WTC11 (cell line): ENCODE results near the gene CTNNA2. TPM values are rescaled to one million over a fixed set of nuclear protein-coding genes. Genes with fewer than 3 reads are reported as not detected.

Experiments
- ATAC-seq: fragments of 200-7000 bp; cut with Tn5 transposase; 2 replicates; pipeline ENCODE4 v1.10.0; 2021; ENCODE audit warnings: mild to moderate bottlenecking, moderate library complexity
- CTCF ChIA-PET: fragments of 300-600 bp; sonication (Branson Sonifier 250); formaldehyde crosslinking; loops from one replicate; lab custom pipeline; 2021; ENCODE audit warnings: antibody characterized with exemption; lab: Charles Lee
- POLR2A ChIA-PET: fragments of 350-600 bp; sonication (Branson Sonifier 250); formaldehyde crosslinking; loops from one replicate; lab custom pipeline; 2021; ENCODE audit warnings: antibody characterized with exemption; lab: Charles Lee
- DNase-seq: peaks from one replicate; pipeline ENCODE4 v3.0.0; 2021; ENCODE audit warnings: low spot score
- H3K27ac Mint-ChIP-seq: 2 replicates; pipeline ENCODE4 v1.8.0; 2021; ENCODE audit warnings: mixed read lengths
- H3K27me3 Mint-ChIP-seq: 2 replicates; pipeline ENCODE4 v1.8.0; 2021; ENCODE audit warnings: low read depth, mild to moderate bottlenecking, moderate library complexity, mixed read lengths
- H3K36me3 Mint-ChIP-seq: 2 replicates; pipeline ENCODE4 v1.8.0; 2021; ENCODE audit warnings: mixed read lengths
- H3K4me1 Mint-ChIP-seq: 2 replicates; pipeline ENCODE4 v1.8.0; 2022; ENCODE audit warnings: mixed read lengths
- H3K4me3 Mint-ChIP-seq: 2 replicates; pipeline ENCODE4 v1.8.0; 2021; ENCODE audit warnings: mild to moderate bottlenecking, moderate library complexity, mixed read lengths
- H3K9me3 Mint-ChIP-seq: 2 replicates; pipeline ENCODE4 v1.8.0; 2021; ENCODE audit warnings: mixed read lengths
- EMX1 ChIP-seq: fragments of 250-450 bp; sonication (Bioruptor Pico); IDR thresholded peaks from 2 replicates; pipeline ENCODE4 v1.8.0; 2021; ENCODE audit warnings: mild to moderate bottlenecking
- ESRRA ChIP-seq: sonication (generic); formaldehyde crosslinking; IDR thresholded peaks from 2 replicates; pipeline ENCODE4 v1.8.1; 2022; ENCODE audit warnings: mild to moderate bottlenecking, missing genetic modification reagents, borderline replicate concordance
- FOXP1 ChIP-seq: sonication (generic); formaldehyde crosslinking; IDR thresholded peaks from 2 replicates; pipeline ENCODE4 v1.8.0; 2022; ENCODE audit warnings: missing genetic modification reagents, mild to moderate bottlenecking, moderate library complexity, borderline replicate concordance
- RELA ChIP-seq: sonication (generic); formaldehyde crosslinking; IDR thresholded peaks from 2 replicates; pipeline ENCODE4 v1.8.1; 2022; ENCODE audit warnings: missing genetic modification reagents, mild to moderate bottlenecking, borderline replicate concordance
- TEAD1 ChIP-seq: sonication (generic); formaldehyde crosslinking; IDR thresholded peaks from 2 replicates; pipeline ENCODE4 v1.8.0; 2022; ENCODE audit warnings: mild to moderate bottlenecking, missing genetic modification reagents
- total RNA-seq: library from RNA; stranded (reverse); gene quantifications from 3 replicates; pipeline ENCODE4 v1.2.3, GENCODE V29; 2021
- TF ChIP-seq, protein P1 (sequence below): sonication (generic); formaldehyde crosslinking; IDR thresholded peaks from 2 replicates; pipeline ENCODE4 v1.8.1; 2023; ENCODE audit warnings: mild to moderate bottlenecking, moderate library complexity, missing genetic modification reagents
- TF ChIP-seq, protein P2 (sequence below): fragments of 250-450 bp; sonication (Bioruptor Pico); conservative IDR thresholded peaks from 2 replicates; pipeline ENCODE4 v1.9.0; 2021; ENCODE audit warnings: mild to moderate bottlenecking
- TF ChIP-seq, protein P3 (sequence below): sonication (generic); formaldehyde crosslinking; IDR thresholded peaks from 2 replicates; pipeline ENCODE4 v1.8.1; 2022; ENCODE audit warnings: low read depth, mild to moderate bottlenecking, moderate library complexity, missing genetic modification reagents, borderline replicate concordance
- TF ChIP-seq, protein P4 (sequence below): sonication (generic); formaldehyde crosslinking; IDR thresholded peaks from 2 replicates; pipeline ENCODE4 v1.8.1; 2023; ENCODE audit warnings: mild to moderate bottlenecking, missing genetic modification reagents
- TF ChIP-seq, protein P5 (sequence below): fragments of 250-450 bp; sonication (Bioruptor Pico); IDR thresholded peaks from 2 replicates; pipeline ENCODE4 v2.1.2; 2022; ENCODE audit warnings: mild to moderate bottlenecking, moderate library complexity
- TF ChIP-seq, protein P6 (sequence below): fragments of 250-450 bp; sonication (Bioruptor Pico); IDR thresholded peaks from 2 replicates; pipeline ENCODE4 v1.9.0; 2021; ENCODE audit warnings: moderate library complexity, mild to moderate bottlenecking, inconsistent platforms, borderline replicate concordance
- TF ChIP-seq, protein P7 (sequence below): sonication (generic); formaldehyde crosslinking; IDR thresholded peaks from 2 replicates; pipeline ENCODE4 v1.8.1; 2022; ENCODE audit warnings: mild to moderate bottlenecking, missing genetic modification reagents, moderate library complexity, borderline replicate concordance
- TF ChIP-seq, protein P8 (sequence below): sonication (generic); formaldehyde crosslinking; IDR thresholded peaks from 2 replicates; pipeline ENCODE4 v1.8.1; 2022; ENCODE audit warnings: missing genetic modification reagents, borderline replicate concordance

The CTNNA2 gene
- total RNA-seq, 1 experiment from 2014 or later: 3.8 TPM

DNA sequence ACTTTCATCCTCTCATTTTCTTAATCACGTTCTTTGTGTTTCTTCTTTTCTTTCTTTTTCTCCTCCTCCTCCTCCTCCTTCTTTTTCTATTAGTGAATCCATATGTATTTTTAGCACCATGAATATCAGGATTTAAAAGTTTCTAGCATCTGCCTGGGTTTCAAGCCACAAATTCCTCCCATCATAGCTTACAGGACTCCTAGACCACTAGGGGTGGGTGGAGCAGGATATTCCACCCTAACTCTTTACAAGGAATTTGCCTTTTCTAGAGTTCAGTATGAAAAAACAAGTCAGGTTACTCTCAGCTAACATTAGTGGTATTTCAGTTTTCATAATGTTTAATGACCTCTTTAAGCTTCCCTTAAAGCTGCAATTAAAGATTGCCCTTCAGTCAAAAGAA, 810.8 kb downstream of the CTNNA2 start:
- no peak overlapping the region for H3K4me3 Mint-ChIP-seq
- peaks cover 16% of the 10 kb centered on the region for H3K27me3 Mint-ChIP-seq
- H3K9me3 Mint-ChIP-seq: no peaks in the 10 kb centered on the region
- H3K4me1 Mint-ChIP-seq: peaks cover 9% of the 10 kb centered on the region
- CTCF ChIA-PET: interaction anchor here (1.1 to 3.8 kb wide), 6 partner anchors 21 to 174 kb away, joined by 3 to 31 read pairs (median 4); no protein-coding TSS in a partner anchor
- no peaks in the 10 kb centered on the region for H3K36me3 Mint-ChIP-seq
- no peak overlapping the region for H3K27ac Mint-ChIP-seq
- ATAC-seq: no peak
- TF ChIP-seq, protein P1, sequence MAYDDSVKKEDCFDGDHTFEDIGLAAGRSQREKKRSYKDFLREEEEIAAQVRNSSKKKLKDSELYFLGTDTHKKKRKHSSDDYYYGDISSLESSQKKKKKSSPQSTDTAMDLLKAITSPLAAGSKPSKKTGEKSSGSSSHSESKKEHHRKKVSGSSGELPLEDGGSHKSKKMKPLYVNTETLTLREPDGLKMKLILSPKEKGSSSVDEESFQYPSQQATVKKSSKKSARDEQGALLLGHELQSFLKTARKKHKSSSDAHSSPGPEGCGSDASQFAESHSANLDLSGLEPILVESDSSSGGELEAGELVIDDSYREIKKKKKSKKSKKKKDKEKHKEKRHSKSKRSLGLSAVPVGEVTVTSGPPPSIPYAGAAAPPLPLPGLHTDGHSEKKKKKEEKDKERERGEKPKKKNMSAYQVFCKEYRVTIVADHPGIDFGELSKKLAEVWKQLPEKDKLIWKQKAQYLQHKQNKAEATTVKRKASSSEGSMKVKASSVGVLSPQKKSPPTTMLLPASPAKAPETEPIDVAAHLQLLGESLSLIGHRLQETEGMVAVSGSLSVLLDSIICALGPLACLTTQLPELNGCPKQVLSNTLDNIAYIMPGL (CRISPR knock-in tag): no peak
- TF ChIP-seq, protein P2, sequence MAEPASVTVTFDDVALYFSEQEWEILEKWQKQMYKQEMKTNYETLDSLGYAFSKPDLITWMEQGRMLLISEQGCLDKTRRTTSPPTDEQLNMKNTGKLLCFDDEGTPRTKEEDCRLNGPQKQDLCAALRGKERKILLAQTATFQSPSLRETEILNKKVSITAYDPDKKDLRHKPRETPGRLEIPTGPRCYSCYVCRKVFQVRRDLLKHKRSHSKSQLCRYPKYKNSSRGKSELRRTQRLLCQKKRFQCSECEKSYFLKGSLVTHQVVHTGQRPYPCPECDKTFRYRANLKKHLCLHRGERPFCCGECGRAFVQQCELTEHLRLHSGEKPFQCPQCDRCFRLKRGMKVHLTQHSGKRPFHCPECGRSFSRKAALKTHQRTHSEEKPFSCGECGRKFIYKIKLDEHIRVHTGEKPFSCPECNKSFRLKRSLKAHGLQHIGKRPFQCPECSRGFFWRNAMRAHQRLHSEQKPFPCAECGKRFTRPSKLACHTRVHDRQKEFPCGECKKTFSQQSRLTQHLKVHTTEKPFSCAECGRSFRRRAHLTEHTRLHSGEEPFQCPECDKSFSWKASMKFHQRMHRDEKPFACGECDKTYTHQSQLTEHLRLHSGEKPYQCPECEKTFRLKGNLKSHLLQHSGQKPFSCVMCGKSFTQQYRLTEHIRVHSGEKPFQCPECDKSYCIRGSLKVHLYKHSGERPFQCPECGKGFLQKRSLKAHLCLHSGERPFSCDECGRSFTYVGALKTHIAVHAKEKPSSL: no peak
- TF ChIP-seq, protein P3, sequence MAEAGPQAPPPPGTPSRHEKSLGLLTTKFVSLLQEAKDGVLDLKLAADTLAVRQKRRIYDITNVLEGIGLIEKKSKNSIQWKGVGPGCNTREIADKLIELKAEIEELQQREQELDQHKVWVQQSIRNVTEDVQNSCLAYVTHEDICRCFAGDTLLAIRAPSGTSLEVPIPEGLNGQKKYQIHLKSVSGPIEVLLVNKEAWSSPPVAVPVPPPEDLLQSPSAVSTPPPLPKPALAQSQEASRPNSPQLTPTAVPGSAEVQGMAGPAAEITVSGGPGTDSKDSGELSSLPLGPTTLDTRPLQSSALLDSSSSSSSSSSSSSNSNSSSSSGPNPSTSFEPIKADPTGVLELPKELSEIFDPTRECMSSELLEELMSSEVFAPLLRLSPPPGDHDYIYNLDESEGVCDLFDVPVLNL (CRISPR knock-in tag): no peak
- TF ChIP-seq TEAD1 (CRISPR knock-in tag) (no peak), RELA (no peak)
- TF ChIP-seq, protein P4, sequence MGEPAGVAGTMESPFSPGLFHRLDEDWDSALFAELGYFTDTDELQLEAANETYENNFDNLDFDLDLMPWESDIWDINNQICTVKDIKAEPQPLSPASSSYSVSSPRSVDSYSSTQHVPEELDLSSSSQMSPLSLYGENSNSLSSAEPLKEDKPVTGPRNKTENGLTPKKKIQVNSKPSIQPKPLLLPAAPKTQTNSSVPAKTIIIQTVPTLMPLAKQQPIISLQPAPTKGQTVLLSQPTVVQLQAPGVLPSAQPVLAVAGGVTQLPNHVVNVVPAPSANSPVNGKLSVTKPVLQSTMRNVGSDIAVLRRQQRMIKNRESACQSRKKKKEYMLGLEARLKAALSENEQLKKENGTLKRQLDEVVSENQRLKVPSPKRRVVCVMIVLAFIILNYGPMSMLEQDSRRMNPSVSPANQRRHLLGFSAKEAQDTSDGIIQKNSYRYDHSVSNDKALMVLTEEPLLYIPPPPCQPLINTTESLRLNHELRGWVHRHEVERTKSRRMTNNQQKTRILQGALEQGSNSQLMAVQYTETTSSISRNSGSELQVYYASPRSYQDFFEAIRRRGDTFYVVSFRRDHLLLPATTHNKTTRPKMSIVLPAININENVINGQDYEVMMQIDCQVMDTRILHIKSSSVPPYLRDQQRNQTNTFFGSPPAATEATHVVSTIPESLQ: no peak
- TF ChIP-seq, protein P5, sequence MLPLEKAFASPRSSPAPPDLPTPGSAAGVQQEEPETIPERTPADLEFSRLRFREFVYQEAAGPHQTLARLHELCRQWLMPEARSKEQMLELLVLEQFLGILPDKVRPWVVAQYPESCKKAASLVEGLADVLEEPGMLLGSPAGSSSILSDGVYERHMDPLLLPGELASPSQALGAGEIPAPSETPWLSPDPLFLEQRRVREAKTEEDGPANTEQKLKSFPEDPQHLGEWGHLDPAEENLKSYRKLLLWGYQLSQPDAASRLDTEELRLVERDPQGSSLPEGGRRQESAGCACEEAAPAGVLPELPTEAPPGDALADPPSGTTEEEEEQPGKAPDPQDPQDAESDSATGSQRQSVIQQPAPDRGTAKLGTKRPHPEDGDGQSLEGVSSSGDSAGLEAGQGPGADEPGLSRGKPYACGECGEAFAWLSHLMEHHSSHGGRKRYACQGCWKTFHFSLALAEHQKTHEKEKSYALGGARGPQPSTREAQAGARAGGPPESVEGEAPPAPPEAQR (CRISPR knock-in tag): no peak
- TF ChIP-seq, protein P6, sequence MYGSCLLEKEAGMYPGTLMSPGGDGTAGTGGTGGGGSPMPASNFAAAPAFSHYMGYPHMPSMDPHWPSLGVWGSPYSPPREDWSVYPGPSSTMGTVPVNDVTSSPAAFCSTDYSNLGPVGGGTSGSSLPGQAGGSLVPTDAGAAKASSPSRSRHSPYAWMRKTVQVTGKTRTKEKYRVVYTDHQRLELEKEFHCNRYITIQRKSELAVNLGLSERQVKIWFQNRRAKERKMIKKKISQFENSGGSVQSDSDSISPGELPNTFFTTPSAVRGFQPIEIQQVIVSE (CRISPR knock-in tag): no peak
- no peak for DNase-seq
- POLR2A ChIA-PET: no interaction called here

DNA sequence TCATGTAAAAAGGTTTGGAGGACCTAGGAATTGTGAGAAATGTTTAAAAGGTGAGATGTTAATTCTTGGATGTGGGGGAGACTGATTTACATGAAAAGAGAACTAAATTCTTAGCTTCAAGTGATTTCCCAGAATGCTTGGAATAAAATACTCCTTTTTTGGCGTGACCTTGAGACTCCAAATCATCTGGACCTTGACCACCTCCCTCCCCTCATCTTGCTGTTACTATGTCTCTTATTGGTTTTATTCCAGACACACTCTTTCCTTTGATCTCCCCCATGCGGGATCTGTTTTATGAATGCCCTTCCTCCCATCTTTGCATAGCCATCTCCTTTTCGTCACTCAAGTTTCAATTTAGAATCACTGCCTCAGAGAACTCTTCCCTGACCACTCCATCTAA, 811.7 kb downstream of the CTNNA2 start:
- peaks cover 16% of the 10 kb centered on the region for H3K27me3 Mint-ChIP-seq
- POLR2A ChIA-PET: no interaction called here

More for the DNA sequence above, 811.7 kb downstream of the CTNNA2 start:
- TF ChIP-seq FOXP1 (no peak), EMX1 (no peak), ESRRA (CRISPR knock-in tag) (no peak)
- TF ChIP-seq, protein P7, sequence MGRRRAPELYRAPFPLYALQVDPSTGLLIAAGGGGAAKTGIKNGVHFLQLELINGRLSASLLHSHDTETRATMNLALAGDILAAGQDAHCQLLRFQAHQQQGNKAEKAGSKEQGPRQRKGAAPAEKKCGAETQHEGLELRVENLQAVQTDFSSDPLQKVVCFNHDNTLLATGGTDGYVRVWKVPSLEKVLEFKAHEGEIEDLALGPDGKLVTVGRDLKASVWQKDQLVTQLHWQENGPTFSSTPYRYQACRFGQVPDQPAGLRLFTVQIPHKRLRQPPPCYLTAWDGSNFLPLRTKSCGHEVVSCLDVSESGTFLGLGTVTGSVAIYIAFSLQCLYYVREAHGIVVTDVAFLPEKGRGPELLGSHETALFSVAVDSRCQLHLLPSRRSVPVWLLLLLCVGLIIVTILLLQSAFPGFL (CRISPR knock-in tag): no peak
- TF ChIP-seq, protein P8, sequence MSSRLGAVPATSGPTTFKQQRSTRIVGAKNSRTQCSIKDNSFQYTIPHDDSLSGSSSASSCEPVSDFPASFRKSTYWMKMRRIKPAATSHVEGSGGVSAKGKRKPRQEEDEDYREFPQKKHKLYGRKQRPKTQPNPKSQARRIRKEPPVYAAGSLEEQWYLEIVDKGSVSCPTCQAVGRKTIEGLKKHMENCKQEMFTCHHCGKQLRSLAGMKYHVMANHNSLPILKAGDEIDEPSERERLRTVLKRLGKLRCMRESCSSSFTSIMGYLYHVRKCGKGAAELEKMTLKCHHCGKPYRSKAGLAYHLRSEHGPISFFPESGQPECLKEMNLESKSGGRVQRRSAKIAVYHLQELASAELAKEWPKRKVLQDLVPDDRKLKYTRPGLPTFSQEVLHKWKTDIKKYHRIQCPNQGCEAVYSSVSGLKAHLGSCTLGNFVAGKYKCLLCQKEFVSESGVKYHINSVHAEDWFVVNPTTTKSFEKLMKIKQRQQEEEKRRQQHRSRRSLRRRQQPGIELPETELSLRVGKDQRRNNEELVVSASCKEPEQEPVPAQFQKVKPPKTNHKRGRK (CRISPR knock-in tag): no peak
- TF ChIP-seq, protein P4: no peak
- no peak for ATAC-seq
- Mint-ChIP-seq H3K9me3 (no peaks in the 10 kb centered on the region), H3K4me1 (peaks cover 13% of the 10 kb centered on the region), H3K27ac (no peak overlapping the region), H3K36me3 (no peaks in the 10 kb centered on the region), H3K4me3 (no peak overlapping the region)
- no peak for DNase-seq
- CTCF ChIA-PET: interaction anchor here (0.6 to 3.8 kb wide), 6 partner anchors 22 to 353 kb away, joined by 3 to 31 read pairs (median 3); no protein-coding TSS in a partner anchor
